Measurements from ENCODE around the gene BMP2.

DNA sequence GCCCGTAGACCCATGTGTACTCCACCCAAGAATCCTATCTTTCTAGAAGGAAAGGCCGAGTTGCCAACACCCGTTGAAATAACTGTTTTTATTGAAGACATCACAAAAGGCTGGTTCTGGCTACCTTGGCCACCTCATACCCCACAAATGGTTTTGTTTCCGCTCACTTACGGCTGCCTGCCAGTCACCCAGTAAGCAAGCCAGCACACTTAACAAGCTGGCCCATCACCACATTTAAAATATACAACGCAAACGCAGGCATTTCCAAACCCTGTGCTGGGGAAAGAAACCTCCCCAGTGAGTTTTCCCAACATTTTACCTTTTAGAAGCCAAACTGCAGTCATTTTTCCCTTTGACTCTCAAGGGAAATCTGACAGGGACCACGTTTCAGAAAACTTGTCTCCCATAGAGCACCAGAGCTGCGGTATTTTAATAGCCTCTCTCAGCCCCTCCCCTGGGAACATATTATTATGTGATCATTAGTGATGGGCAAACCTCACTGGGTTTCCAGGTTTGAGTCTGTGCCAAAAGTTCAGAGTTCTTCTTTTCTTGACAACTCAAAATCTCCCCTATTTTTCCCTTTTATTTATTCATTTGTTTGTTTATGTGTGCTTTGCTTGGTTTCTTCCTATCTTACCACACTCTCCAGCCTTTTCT is 36.7 kb upstream of the BMP2 start:
- no peak for TF ChIP-seq POLR2A (IDR thresholded peaks at IDR 0.05)
- TF ChIP-seq, protein P1, sequence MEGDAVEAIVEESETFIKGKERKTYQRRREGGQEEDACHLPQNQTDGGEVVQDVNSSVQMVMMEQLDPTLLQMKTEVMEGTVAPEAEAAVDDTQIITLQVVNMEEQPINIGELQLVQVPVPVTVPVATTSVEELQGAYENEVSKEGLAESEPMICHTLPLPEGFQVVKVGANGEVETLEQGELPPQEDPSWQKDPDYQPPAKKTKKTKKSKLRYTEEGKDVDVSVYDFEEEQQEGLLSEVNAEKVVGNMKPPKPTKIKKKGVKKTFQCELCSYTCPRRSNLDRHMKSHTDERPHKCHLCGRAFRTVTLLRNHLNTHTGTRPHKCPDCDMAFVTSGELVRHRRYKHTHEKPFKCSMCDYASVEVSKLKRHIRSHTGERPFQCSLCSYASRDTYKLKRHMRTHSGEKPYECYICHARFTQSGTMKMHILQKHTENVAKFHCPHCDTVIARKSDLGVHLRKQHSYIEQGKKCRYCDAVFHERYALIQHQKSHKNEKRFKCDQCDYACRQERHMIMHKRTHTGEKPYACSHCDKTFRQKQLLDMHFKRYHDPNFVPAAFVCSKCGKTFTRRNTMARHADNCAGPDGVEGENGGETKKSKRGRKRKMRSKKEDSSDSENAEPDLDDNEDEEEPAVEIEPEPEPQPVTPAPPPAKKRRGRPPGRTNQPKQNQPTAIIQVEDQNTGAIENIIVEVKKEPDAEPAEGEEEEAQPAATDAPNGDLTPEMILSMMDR (IDR thresholded peaks at IDR 0.05 in 4 of 5, conservative IDR thresholded peaks at IDR 0.05 in 1 of 5) = no peak

Data from gastrocnemius medialis (tissue), 4 donors.